Hepatocyte (in vitro differentiated cells): Measurements from ENCODE around the gene TRANK1. TPM values are rescaled to one million over a fixed set of nuclear protein-coding genes. Genes with fewer than 3 reads are reported as not detected.

Source experiments
- DNase-seq: peaks from one replicate; pipeline ENCODE4 v3.0.0-alpha.2; 2016; ENCODE audit warnings: low spot score
- H2AFZ ChIP-seq: fragments of 200-600 bp; sonication (generic); 2 replicates; pipeline ENCODE4 v1.6.0; 2016; ENCODE audit warnings: antibody characterized with exemption, mild to moderate bottlenecking
- H3K27ac ChIP-seq: fragments of 200-600 bp; sonication (generic); 2 replicates; pipeline ENCODE4 v1.5.1; 2016; ENCODE audit warnings: mild to moderate bottlenecking
- H3K27me3 ChIP-seq: fragments of 200-600 bp; sonication (generic); 2 replicates; pipeline ENCODE4 v1.6.1; 2016
- H3K36me3 ChIP-seq: fragments of 200-600 bp; sonication (generic); replicated peaks from 2 replicates; pipeline ENCODE4 v1.5.1; 2016; ENCODE audit warnings: low read depth; ENCODE audit not compliant: insufficient read depth
- H3K4me1 ChIP-seq: fragments of 200-600 bp; sonication (generic); 2 replicates; pipeline ENCODE4 v1.5.1; 2016; ENCODE audit warnings: mild to moderate bottlenecking, moderate library complexity; ENCODE audit not compliant: insufficient read depth
- H3K4me2 ChIP-seq: fragments of 200-600 bp; sonication (generic); 2 replicates; pipeline ENCODE4 v1.6.0; 2016
- H3K4me3 ChIP-seq: fragments of 200-600 bp; sonication (generic); 2 replicates; pipeline ENCODE4 v1.5.1; 2016; ENCODE audit warnings: mild to moderate bottlenecking
- H3K79me2 ChIP-seq: fragments of 200-600 bp; sonication (generic); 2 replicates; pipeline ENCODE4 v1.6.0; 2017; ENCODE audit warnings: mild to moderate bottlenecking
- H3K9me2 ChIP-seq: fragments of 200-600 bp; sonication (generic); replicated peaks from 2 replicates; pipeline ENCODE4 v1.6.0; 2017; ENCODE audit warnings: mild to moderate bottlenecking; ENCODE audit not compliant: insufficient read depth
- H3K9me3 ChIP-seq: fragments of 200-600 bp; sonication (generic); 2 replicates; pipeline ENCODE4 v1.5.1; 2016; ENCODE audit warnings: low read depth, mild to moderate bottlenecking
- H4K20me1 ChIP-seq: fragments of 200-600 bp; sonication (generic); 2 replicates; pipeline ENCODE4 v1.6.0; 2016; ENCODE audit warnings: mild to moderate bottlenecking; ENCODE audit not compliant: insufficient read depth, poor library complexity, severe bottlenecking
- CTCF ChIP-seq: fragments of 200-600 bp; sonication (generic); IDR thresholded peaks from 2 replicates; pipeline ENCODE4 v1.5.1; 2016; ENCODE audit warnings: antibody characterized with exemption, mild to moderate bottlenecking; ENCODE audit not compliant: poor library complexity
- EZH2 ChIP-seq: fragments of 200-600 bp; sonication (generic); IDR thresholded peaks from 2 replicates; pipeline ENCODE4 v1.6.1; 2016; ENCODE audit warnings: antibody characterized with exemption, mild to moderate bottlenecking, borderline replicate concordance
- EZH2phosphoT487 ChIP-seq: fragments of 200-600 bp; sonication (generic); IDR thresholded peaks from one replicate; pipeline ENCODE4 v1.6.1; 2018; ENCODE audit warnings: antibody characterized with exemption, mild to moderate bottlenecking, low read depth, moderate library complexity; ENCODE audit not compliant: unreplicated experiment, severe bottlenecking
- WGBS: methylation state at CpG from one replicate; pipeline ENCODE4 v1.1.6; 2016; ENCODE audit warnings: low lambda C conversion rate; ENCODE audit errors: missing lambda C conversion rate; 5-methylcytosine and 5-hydroxymethylcytosine counted together
- polyA plus RNA-seq: library from polyadenylated mRNA; unstranded; fragments of >200 nt; fragmentation: Nextera tagmentation; extraction: Ambion mirVana; gene quantifications from 2 replicates; pipeline ENCODE4 v1.2.1, GENCODE V29; 2016
- small RNA-seq: library from RNA; depleted of rRNA; stranded (forward); fragments of <200 nt; gene quantifications from one replicate; pipeline ENCODE3, GENCODE V24; 2014
- total RNA-seq: library from RNA; depleted of rRNA; stranded (reverse); fragments of >200 nt; gene quantifications from 2 replicates; pipeline ENCODE4 v1.2.3, GENCODE V29; 2014

TRANK1 gene
- total and polyA plus RNA-seq, 2 experiments from 2014 or later = 8.5 to 19.9 TPM

GRCh38 chr3:36777424-36778218, 167.2 kb downstream of the TRANK1 start:
- Histone ChIP-seq H3K27ac (no peak overlapping the region), H3K9me3 (no peaks in the 10 kb centered on the region), H3K79me2 (no peaks in the 10 kb centered on the region), H3K4me2 (peak overlapping the region; percentile 22), H3K9me2 (no peaks in the 10 kb centered on the region), H3K27me3 (no peaks in the 10 kb centered on the region), H2AFZ (no peak overlapping the region), H3K4me3 (no peak overlapping the region), H3K4me1 (peaks cover 10% of the 10 kb centered on the region), H4K20me1 (no peaks in the 10 kb centered on the region), H3K36me3 (no peaks in the 10 kb centered on the region)
- no peak for DNase-seq
- 61% methylated on average over 2 of the region's 2 CpGs for WGBS
- no peak for TF ChIP-seq EZH2phosphoT487
- no peak for TF ChIP-seq CTCF
- no peak for TF ChIP-seq EZH2

Small RNAs within 50 kb of the gene (small RNA-seq; reads per million reads assigned to genes)
- not detected for gene RNU6ATAC4P

Other genes with a start within 250 kb of the TRANK1 start
- gene DCLK3, start 180.5 kb downstream of the TRANK1 start, total RNA-seq = 0.07 TPM in 1 of 2 replicates, not detected in the other
- not detected in 2 replicates for gene DCLK3, start 180.5 kb downstream of the TRANK1 start, polyA plus RNA-seq
- 32.4 and 34.8 TPM in 2 replicates for gene EPM2AIP1, start 48.1 kb upstream of the TRANK1 start, total RNA-seq
- gene EPM2AIP1, start 48.1 kb upstream of the TRANK1 start, polyA plus RNA-seq = 13.8 and 14.6 TPM in 2 replicates
- 34.5 and 37.7 TPM in 2 replicates for gene MLH1, start 48.5 kb upstream of the TRANK1 start, total RNA-seq
- gene MLH1, start 48.5 kb upstream of the TRANK1 start, polyA plus RNA-seq = 20.6 and 28.1 TPM in 2 replicates
- 42.2 and 48.8 TPM in 2 replicates for gene LRRFIP2, start 229.5 kb upstream of the TRANK1 start, total RNA-seq
- gene LRRFIP2, start 229.5 kb upstream of the TRANK1 start, polyA plus RNA-seq = 29.0 and 38.0 TPM in 2 replicates